Osteoblast (primary cell): ENCODE results near the gene PTPRC. TPM values are rescaled to one million over a fixed set of nuclear protein-coding genes. Genes with fewer than 3 reads are reported as not detected.

Experiments
- DNase-seq: peaks from one replicate; pipeline ENCODE4 v3.0.0; 2011; ENCODE audit warnings: low spot score, mixed read lengths; ENCODE audit not compliant: insufficient read length; ENCODE audit errors: missing footprints
- H2AFZ ChIP-seq: 2 replicates; pipeline ENCODE4 v1.6.0; 2011; ENCODE audit warnings: mild to moderate bottlenecking, low read length
- H3K27ac ChIP-seq: 2 replicates; pipeline ENCODE4 v1.5.1; 2011; ENCODE audit warnings: mild to moderate bottlenecking, low read depth, low read length, moderate library complexity
- H3K27me3 ChIP-seq: 2 replicates; pipeline ENCODE4 v1.6.0; 2012; ENCODE audit warnings: mild to moderate bottlenecking, control low read depth, inconsistent platforms, low read length, moderate library complexity; ENCODE audit not compliant: insufficient read depth
- H3K36me3 ChIP-seq: 2 replicates; pipeline ENCODE4 v1.5.1; 2011; ENCODE audit warnings: mild to moderate bottlenecking, low read length, control low read depth, moderate library complexity; ENCODE audit not compliant: insufficient read depth
- H3K4me1 ChIP-seq: 2 replicates; pipeline ENCODE4 v1.5.1; 2011; ENCODE audit warnings: mild to moderate bottlenecking, low read length, control low read depth, moderate library complexity; ENCODE audit not compliant: insufficient read depth
- H3K4me2 ChIP-seq: 2 replicates; pipeline ENCODE4 v1.6.0; 2011; ENCODE audit warnings: mild to moderate bottlenecking, low read length; ENCODE audit not compliant: insufficient read depth
- H3K4me3 ChIP-seq: fragments of 200-600 bp; sonication (generic); 3 replicates; pipeline ENCODE4 v1.5.1; 2012; ENCODE audit warnings: mild to moderate bottlenecking, low read length, inconsistent platforms; ENCODE audit not compliant: insufficient read depth
- H3K79me2 ChIP-seq: 2 replicates; pipeline ENCODE4 v1.6.0; 2012; ENCODE audit warnings: mild to moderate bottlenecking, low read length, control low read depth, inconsistent platforms; ENCODE audit not compliant: insufficient read depth
- H3K9me3 ChIP-seq: 2 replicates; pipeline ENCODE4 v1.5.1; 2011; ENCODE audit warnings: low read depth, low read length, control low read depth
- H4K20me1 ChIP-seq: 2 replicates; pipeline ENCODE4 v1.6.0; 2012; ENCODE audit warnings: mild to moderate bottlenecking, low read length, control low read depth; ENCODE audit not compliant: insufficient read depth
- CTCF ChIP-seq: IDR thresholded peaks from 2 replicates; pipeline ENCODE4 v1.5.1; 2011; ENCODE audit warnings: mild to moderate bottlenecking, low read depth, low read length, moderate library complexity; ENCODE audit errors: extremely low read depth
- total RNA-seq: library from RNA; depleted of rRNA; stranded (reverse); fragments of >200 nt; gene quantifications from 2 replicates; pipeline ENCODE4 v1.2.3, GENCODE V29; 2012

The PTPRC gene
- total RNA-seq, 1 donor = 1.1 TPM

DNA sequence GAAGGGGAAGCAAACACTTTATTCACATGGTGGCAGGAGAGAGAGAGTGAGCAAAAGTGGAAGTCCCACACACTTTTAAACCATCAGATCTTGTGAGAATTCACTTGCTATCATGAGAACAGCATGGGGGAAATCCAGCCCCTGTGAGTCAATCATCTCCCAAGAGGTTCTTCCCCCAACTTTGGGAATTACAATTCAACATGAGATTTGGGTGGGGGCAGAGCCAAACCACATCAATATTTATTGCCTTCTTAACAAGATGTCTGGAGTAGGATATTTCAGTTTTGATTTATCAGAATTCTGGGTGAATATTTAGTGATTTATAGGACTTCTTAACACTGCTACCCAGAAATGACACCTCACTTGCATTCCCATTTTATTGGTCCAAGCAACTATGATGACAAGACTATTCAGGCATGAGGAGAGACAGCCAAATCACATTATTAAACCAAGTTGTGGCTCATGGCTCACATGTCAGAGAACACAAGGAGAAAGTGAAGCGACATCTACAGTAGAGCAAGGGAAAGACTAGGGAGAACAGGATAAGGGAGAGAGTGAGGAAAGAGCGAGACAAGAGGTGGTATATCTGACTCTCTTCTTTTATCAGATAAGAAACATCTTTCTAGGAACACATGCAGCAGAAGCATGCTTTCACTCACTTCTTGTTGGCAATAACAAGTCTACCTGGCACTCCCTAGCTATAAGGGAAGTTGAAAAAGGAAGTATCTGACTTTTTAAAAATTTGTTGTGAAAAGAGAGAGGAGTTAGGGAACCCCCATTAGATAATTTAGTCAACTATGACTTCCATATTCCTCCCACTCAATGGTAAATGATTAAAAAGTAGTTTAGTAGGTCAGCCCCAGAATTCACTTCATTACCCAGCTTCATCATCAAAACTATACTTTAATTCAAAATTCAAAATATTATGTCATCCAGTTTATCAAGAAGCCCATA, 36.6 kb upstream of the PTPRC start:
- H3K79me2 ChIP-seq = no peaks in the 10 kb centered on the region

GRCh38 chr1:198604975-198605374, 33.9 kb upstream of the PTPRC start:
- TF ChIP-seq CTCF = no peak

More for the DNA sequence above, 36.6 kb upstream of the PTPRC start:
- no peaks in the 10 kb centered on the region for H4K20me1 ChIP-seq
- peak; percentile 61 for DNase-seq
- H3K4me2 ChIP-seq = no peak overlapping the region
- peaks cover 9% of the 10 kb centered on the region for H3K4me1 ChIP-seq
- H3K4me3 ChIP-seq = no peak overlapping the region
- H3K27ac ChIP-seq = peak overlapping the region; percentile 30
- peak; percentile 39 for TF ChIP-seq CTCF
- no peak overlapping the region for H2AFZ ChIP-seq
- no peaks in the 10 kb centered on the region for H3K27me3 ChIP-seq
- no peaks in the 10 kb centered on the region for H3K9me3 ChIP-seq
- no peaks in the 10 kb centered on the region for H3K36me3 ChIP-seq

DNA sequence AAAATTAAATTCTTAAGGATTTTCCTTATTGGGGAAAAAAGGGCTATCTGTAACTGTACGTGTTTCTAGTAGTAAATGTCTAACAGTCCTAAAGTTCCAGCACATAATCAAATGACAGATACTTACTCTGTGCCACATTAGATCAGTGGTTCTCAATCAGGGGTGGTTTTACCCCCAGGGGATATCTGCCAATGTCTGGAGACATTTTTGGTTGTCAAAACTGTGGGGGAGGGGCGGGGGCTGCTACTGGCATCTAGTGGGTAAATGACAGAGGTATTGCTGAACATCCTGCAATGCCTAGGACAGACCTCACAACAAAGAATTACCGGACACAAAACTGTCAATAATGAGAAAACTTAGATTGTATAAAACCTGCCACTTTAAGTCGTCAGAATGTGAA, 33.4 kb upstream of the PTPRC start:
- no peaks in the 10 kb centered on the region for H3K27me3 ChIP-seq
- H3K4me3 ChIP-seq = no peak overlapping the region
- no peaks in the 10 kb centered on the region for H3K9me3 ChIP-seq
- no peaks in the 10 kb centered on the region for H3K79me2 ChIP-seq
- H4K20me1 ChIP-seq = no peaks in the 10 kb centered on the region
- H3K36me3 ChIP-seq = no peaks in the 10 kb centered on the region
- H3K4me2 ChIP-seq = no peak overlapping the region
- TF ChIP-seq CTCF = no peak
- H3K4me1 ChIP-seq = peaks cover 5% of the 10 kb centered on the region
- H2AFZ ChIP-seq = no peak overlapping the region
- no peak for DNase-seq
- no peak overlapping the region for H3K27ac ChIP-seq

More at GRCh38 chr1:198604975-198605374, 33.9 kb upstream of the PTPRC start:
- Histone ChIP-seq H3K9me3 (no peaks in the 10 kb centered on the region), H3K4me3 (no peak overlapping the region), H4K20me1 (no peaks in the 10 kb centered on the region), H3K27ac (no peak overlapping the region), H3K36me3 (no peaks in the 10 kb centered on the region), H3K79me2 (no peaks in the 10 kb centered on the region), H3K27me3 (no peaks in the 10 kb centered on the region), H3K4me1 (peaks cover 5% of the 10 kb centered on the region), H2AFZ (no peak overlapping the region), H3K4me2 (no peak overlapping the region)
- DNase-seq = no peak

GRCh38 chr1:198606020-198606438, 32.8 kb upstream of the PTPRC start:
- no peak for DNase-seq
- Histone ChIP-seq H3K36me3 (no peaks in the 10 kb centered on the region), H3K79me2 (no peaks in the 10 kb centered on the region), H4K20me1 (no peaks in the 10 kb centered on the region), H3K4me2 (no peak overlapping the region), H3K27me3 (no peaks in the 10 kb centered on the region), H2AFZ (peak overlapping the region; percentile 35), H3K4me3 (no peak overlapping the region), H3K27ac (no peak overlapping the region), H3K4me1 (peaks cover 5% of the 10 kb centered on the region), H3K9me3 (no peaks in the 10 kb centered on the region)
- no peak for TF ChIP-seq CTCF
